ENCODE data around the gene CATSPER3.
"Not testable (repeated sequence)": the region's sequence is repeated elsewhere in the genome, so short reads cannot be mapped to it uniquely, and the experiment has no call there.

The CATSPER3 gene

GRCh38 chr5:134975078-134975715 is 7.5 kb downstream of the CATSPER3 start:
- no peak for DNase-seq (ENCODE audit: low read depth in 2 of 2)

GRCh38 chr5:134975843-134976242 is 8.1 kb downstream of the CATSPER3 start:
- no peak for DNase-seq (ENCODE audit: low read depth in 2 of 2)

GRCh38 chr5:134976841-134977240 is 9.1 kb downstream of the CATSPER3 start:
- no peak for DNase-seq (ENCODE audit: low read depth in 2 of 2)

- DNase-seq (ENCODE audit: low read depth in 2 of 2) = no peak
These were observed 11.7 kb downstream of the CATSPER3 start for GRCh38 chr5:134979416-134979815.

GRCh38 chr5:134982230-134982629 is 14.5 kb downstream of the CATSPER3 start:
- no peak for DNase-seq (ENCODE audit: low read depth in 2 of 2)

GRCh38 chr5:134989266-134989830 is 21.6 kb downstream of the CATSPER3 start:
- DNase-seq (ENCODE audit: low read depth in 2 of 2) = no peak

GRCh38 chr5:134990183-134990582 is 22.5 kb downstream of the CATSPER3 start:
- DNase-seq (ENCODE audit: low read depth in 2 of 2) = not testable (repeated sequence)

GRCh38 chr5:134992148-134992547 is 24.4 kb downstream of the CATSPER3 start:
- no peak for DNase-seq (ENCODE audit: low read depth in 2 of 2)

- no peak for DNase-seq (ENCODE audit: low read depth in 2 of 2)
These were observed 25.5 kb downstream of the CATSPER3 start for GRCh38 chr5:134993161-134993560.

- DNase-seq (ENCODE audit: low read depth in 2 of 2) = no peak
These were observed 27.0 kb downstream of the CATSPER3 start for GRCh38 chr5:134994560-134995156.

GRCh38 chr5:134995850-134996402 is 28.2 kb downstream of the CATSPER3 start:
- no peak for DNase-seq (ENCODE audit: low read depth in 2 of 2)

- DNase-seq (ENCODE audit: low read depth in 2 of 2) = no peak
These were observed 29.3 kb downstream of the CATSPER3 start for GRCh38 chr5:134997015-134997414.

GRCh38 chr5:134998068-134998467 is 30.4 kb downstream of the CATSPER3 start:
- not testable (repeated sequence) for DNase-seq (ENCODE audit: low read depth in 2 of 2)

GRCh38 chr5:135004376-135004775 is 36.7 kb downstream of the CATSPER3 start:
- no peak for DNase-seq (ENCODE audit: low read depth in 2 of 2)

GRCh38 chr5:135005076-135005475 is 37.4 kb downstream of the CATSPER3 start:
- no peak for DNase-seq (ENCODE audit: low read depth in 2 of 2)

GRCh38 chr5:135007305-135007704 is 39.6 kb downstream of the CATSPER3 start:
- no peak for DNase-seq (ENCODE audit: low read depth in 2 of 2)

GRCh38 chr5:135007749-135008363 is 40.1 kb downstream of the CATSPER3 start:
- no peak for DNase-seq (ENCODE audit: low read depth in 2 of 2)

GRCh38 chr5:135008556-135008955 is 40.8 kb downstream of the CATSPER3 start:
- DNase-seq (ENCODE audit: low read depth in 2 of 2) = no peak

GRCh38 chr5:135008981-135009735 is 41.5 kb downstream of the CATSPER3 start:
- DNase-seq (ENCODE audit: low read depth in 2 of 2) = no peak

GRCh38 chr5:135009736-135010501 is 42.2 kb downstream of the CATSPER3 start:
- no peak for DNase-seq (ENCODE audit: low read depth in 2 of 2)
